HepG2 (cell line): ENCODE data around the gene LRTM2. TPM values are rescaled to one million over a fixed set of nuclear protein-coding genes. Genes with fewer than 3 reads are reported as not detected.

Experiments
- AHR ChIP-seq: IDR thresholded peaks from 2 replicates; pipeline ENCODE4 v1.6.1; 2018; ENCODE audit warnings: missing genetic modification reagents, missing compliant biosample characterization
- CC2D1A ChIP-seq: sonication (generic); formaldehyde crosslinking; IDR thresholded peaks from 2 replicates; pipeline ENCODE4 v1.8.1; 2023; ENCODE audit warnings: mild to moderate bottlenecking, missing genetic modification reagents
- CCDC6 ChIP-seq: sonication (generic); formaldehyde crosslinking; IDR thresholded peaks from 2 replicates; pipeline ENCODE4 v1.8.1; 2022; ENCODE audit warnings: mild to moderate bottlenecking, missing genetic modification reagents, moderate library complexity
- DDIT3 ChIP-seq: sonication (generic); formaldehyde crosslinking; IDR thresholded peaks from 2 replicates; pipeline ENCODE4 v1.4.0; 2020; ENCODE audit warnings: mild to moderate bottlenecking, missing genetic modification reagents
- GATAD1 ChIP-seq: IDR thresholded peaks from 2 replicates; pipeline ENCODE4 v1.6.1; 2016; ENCODE audit warnings: missing genetic modification reagents, missing compliant biosample characterization
- HMGA1 ChIP-seq: sonication (generic); formaldehyde crosslinking; conservative IDR thresholded peaks from 2 replicates; pipeline ENCODE4 v1.4.0; 2020; ENCODE audit warnings: missing genetic modification reagents
- IKZF4 ChIP-seq: sonication (generic); formaldehyde crosslinking; IDR thresholded peaks from 2 replicates; pipeline ENCODE4 v1.5.1; 2020; ENCODE audit warnings: borderline replicate concordance, mild to moderate bottlenecking, low read depth, missing genetic modification reagents; ENCODE audit errors: not compliant biosample characterization
- NFE2 ChIP-seq: sonication (generic); formaldehyde crosslinking; IDR thresholded peaks from 2 replicates; pipeline ENCODE4 v1.4.0; 2020; ENCODE audit warnings: missing genetic modification reagents
- ONECUT2 ChIP-seq: sonication (generic); formaldehyde crosslinking; IDR thresholded peaks from 2 replicates; pipeline ENCODE4 v1.4.0; 2020; ENCODE audit warnings: missing genetic modification reagents
- PTBP1 ChIP-seq: fragments of 200-400 bp; formaldehyde crosslinking; IDR thresholded peaks from 2 replicates; pipeline ENCODE4 v1.6.1; 2018; ENCODE audit warnings: low read length, low read depth; ENCODE audit not compliant: poor library complexity, severe bottlenecking
- SP140L ChIP-seq: sonication (generic); formaldehyde crosslinking; IDR thresholded peaks from 2 replicates; pipeline ENCODE4 v1.4.0; 2020; ENCODE audit warnings: missing genetic modification reagents, borderline replicate concordance
- TIGD3 ChIP-seq: sonication (generic); formaldehyde crosslinking; IDR thresholded peaks from 2 replicates; pipeline ENCODE4 v1.5.1; 2020; ENCODE audit warnings: mild to moderate bottlenecking, missing genetic modification reagents, borderline replicate concordance
- ZFP62 ChIP-seq: sonication (generic); formaldehyde crosslinking; IDR thresholded peaks from 2 replicates; pipeline ENCODE4 v1.4.0; 2020; ENCODE audit warnings: missing genetic modification reagents
- ZNF17 ChIP-seq: sonication (generic); formaldehyde crosslinking; IDR thresholded peaks from 2 replicates; pipeline ENCODE4 v1.5.0; 2020; ENCODE audit warnings: mild to moderate bottlenecking, missing genetic modification reagents
- ZNF232 ChIP-seq: sonication (generic); formaldehyde crosslinking; IDR thresholded peaks from 2 replicates; pipeline ENCODE4 v1.4.0; 2020; ENCODE audit warnings: missing genetic modification reagents, borderline replicate concordance
- ZNF235 ChIP-seq: sonication (generic); formaldehyde crosslinking; IDR thresholded peaks from 2 replicates; pipeline ENCODE4 v1.8.1; 2023; ENCODE audit warnings: mild to moderate bottlenecking, missing genetic modification reagents, borderline replicate concordance
- ZNF264 ChIP-seq: sonication (generic); formaldehyde crosslinking; IDR thresholded peaks from 2 replicates; pipeline ENCODE4 v1.4.0; 2020; ENCODE audit warnings: missing genetic modification reagents
- ZNF558 ChIP-seq: sonication (generic); formaldehyde crosslinking; IDR thresholded peaks from 2 replicates; pipeline ENCODE4 v1.9.0; 2022; ENCODE audit warnings: mild to moderate bottlenecking, missing genetic modification reagents, borderline replicate concordance
- polyA plus RNA-seq, 8 experiments: library from polyadenylated mRNA; depleted of rRNA in 3 of 8; stranded (reverse) in 7 of 8; unstranded in 1 of 8; fragments of >200 nt; fragmentation: Illumina TruSeq in 4 of 8; extraction: Trizol in 4 of 8; gene quantifications; 2 replicates each; pipeline versions ENCODE4 v1.2.1 to v1.2.3, GENCODE V29; 2011 to 2016; ENCODE audit warnings: low read depth in 4 of 8, missing spikeins in 1 of 8, mixed read lengths in 1 of 8; ENCODE audit not compliant: insufficient read depth in 1 of 8
- total RNA-seq, 5 experiments: library from RNA; depleted of rRNA; stranded (reverse); fragments of >200 nt; fragmentation: Illumina TruSeq; extraction: Trizol; gene quantifications; 2 replicates each; pipeline ENCODE4 v1.2.3, GENCODE V29; 2016; ENCODE audit warnings: low read depth in 1 of 5
- TF ChIP-seq, protein P1 (sequence below): sonication (generic); formaldehyde crosslinking; IDR thresholded peaks from 2 replicates; pipeline ENCODE4 v1.9.0; 2021; ENCODE audit warnings: missing genetic modification reagents, mild to moderate bottlenecking, borderline replicate concordance
- TF ChIP-seq, protein P2 (sequence below): sonication (generic); formaldehyde crosslinking; IDR thresholded peaks from 2 replicates; pipeline ENCODE4 v1.4.0; 2020; ENCODE audit warnings: mild to moderate bottlenecking, missing genetic modification reagents
- TF ChIP-seq, protein P3 (sequence below): sonication (generic); formaldehyde crosslinking; IDR thresholded peaks from 2 replicates; pipeline ENCODE4 v1.9.0; 2022; ENCODE audit warnings: missing genetic modification reagents, mild to moderate bottlenecking, borderline replicate concordance

The LRTM2 gene
- total and polyA plus RNA-seq, 2 of the 13 experiments (the other 11 are each of a cell fraction or from before 2014, with no cell fraction given), result 0.09 TPM; not detected in 1

GRCh38 chr12:1830981-1831963, 10.9 kb downstream of the LRTM2 start (continued):
- TF ChIP-seq ONECUT2 (CRISPR knock-in tag) (0 out of 2 replicates have a peak, but pooled peaks have one; percentile 12), ZFP62 (CRISPR knock-in tag) (no peak), TIGD3 (peak; percentile 86; the same call in 1 of the 2 replicates), HMGA1 (CRISPR knock-in tag) (no peak), PTBP1 (no peak), NFE2 (CRISPR knock-in tag) (peak; percentile 48; the same call in 1 of the 2 replicates), IKZF4 (peak; percentile 57), CCDC6 (CRISPR knock-in tag) (0 out of 2 replicates have a peak, but pooled peaks have one; percentile 41), ZNF232 (CRISPR knock-in tag) (peak; percentile 94; the same call in 1 of the 2 replicates), ZNF17 (CRISPR knock-in tag) (0 out of 2 replicates have a peak, but pooled peaks have one; percentile 81), GATAD1 (CRISPR knock-in tag) (peak; percentile 63), ZNF558 (CRISPR knock-in tag) (peak; percentile 73; the same call in 1 of the 2 replicates), SP140L (peak; percentile 67; the same call in 1 of the 2 replicates), ZNF235 (0 out of 2 replicates have a peak, but pooled peaks have one; percentile 53), ZNF264 (CRISPR knock-in tag) (peak; percentile 79; the same call in 1 of the 2 replicates), CC2D1A (CRISPR knock-in tag) (no peak), DDIT3 (CRISPR knock-in tag) (no peak), AHR (CRISPR knock-in tag) (peak; percentile 94; the same call in 1 of the 2 replicates)
- TF ChIP-seq, protein P1, sequence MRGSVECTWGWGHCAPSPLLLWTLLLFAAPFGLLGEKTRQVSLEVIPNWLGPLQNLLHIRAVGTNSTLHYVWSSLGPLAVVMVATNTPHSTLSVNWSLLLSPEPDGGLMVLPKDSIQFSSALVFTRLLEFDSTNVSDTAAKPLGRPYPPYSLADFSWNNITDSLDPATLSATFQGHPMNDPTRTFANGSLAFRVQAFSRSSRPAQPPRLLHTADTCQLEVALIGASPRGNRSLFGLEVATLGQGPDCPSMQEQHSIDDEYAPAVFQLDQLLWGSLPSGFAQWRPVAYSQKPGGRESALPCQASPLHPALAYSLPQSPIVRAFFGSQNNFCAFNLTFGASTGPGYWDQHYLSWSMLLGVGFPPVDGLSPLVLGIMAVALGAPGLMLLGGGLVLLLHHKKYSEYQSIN (CRISPR knock-in tag), result no peak
- TF ChIP-seq, protein P2, sequence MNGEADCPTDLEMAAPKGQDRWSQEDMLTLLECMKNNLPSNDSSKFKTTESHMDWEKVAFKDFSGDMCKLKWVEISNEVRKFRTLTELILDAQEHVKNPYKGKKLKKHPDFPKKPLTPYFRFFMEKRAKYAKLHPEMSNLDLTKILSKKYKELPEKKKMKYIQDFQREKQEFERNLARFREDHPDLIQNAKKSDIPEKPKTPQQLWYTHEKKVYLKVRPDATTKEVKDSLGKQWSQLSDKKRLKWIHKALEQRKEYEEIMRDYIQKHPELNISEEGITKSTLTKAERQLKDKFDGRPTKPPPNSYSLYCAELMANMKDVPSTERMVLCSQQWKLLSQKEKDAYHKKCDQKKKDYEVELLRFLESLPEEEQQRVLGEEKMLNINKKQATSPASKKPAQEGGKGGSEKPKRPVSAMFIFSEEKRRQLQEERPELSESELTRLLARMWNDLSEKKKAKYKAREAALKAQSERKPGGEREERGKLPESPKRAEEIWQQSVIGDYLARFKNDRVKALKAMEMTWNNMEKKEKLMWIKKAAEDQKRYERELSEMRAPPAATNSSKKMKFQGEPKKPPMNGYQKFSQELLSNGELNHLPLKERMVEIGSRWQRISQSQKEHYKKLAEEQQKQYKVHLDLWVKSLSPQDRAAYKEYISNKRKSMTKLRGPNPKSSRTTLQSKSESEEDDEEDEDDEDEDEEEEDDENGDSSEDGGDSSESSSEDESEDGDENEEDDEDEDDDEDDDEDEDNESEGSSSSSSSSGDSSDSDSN (CRISPR knock-in tag), result 0 out of 2 replicates have a peak, but pooled peaks have one; percentile 19
- TF ChIP-seq, protein P3, sequence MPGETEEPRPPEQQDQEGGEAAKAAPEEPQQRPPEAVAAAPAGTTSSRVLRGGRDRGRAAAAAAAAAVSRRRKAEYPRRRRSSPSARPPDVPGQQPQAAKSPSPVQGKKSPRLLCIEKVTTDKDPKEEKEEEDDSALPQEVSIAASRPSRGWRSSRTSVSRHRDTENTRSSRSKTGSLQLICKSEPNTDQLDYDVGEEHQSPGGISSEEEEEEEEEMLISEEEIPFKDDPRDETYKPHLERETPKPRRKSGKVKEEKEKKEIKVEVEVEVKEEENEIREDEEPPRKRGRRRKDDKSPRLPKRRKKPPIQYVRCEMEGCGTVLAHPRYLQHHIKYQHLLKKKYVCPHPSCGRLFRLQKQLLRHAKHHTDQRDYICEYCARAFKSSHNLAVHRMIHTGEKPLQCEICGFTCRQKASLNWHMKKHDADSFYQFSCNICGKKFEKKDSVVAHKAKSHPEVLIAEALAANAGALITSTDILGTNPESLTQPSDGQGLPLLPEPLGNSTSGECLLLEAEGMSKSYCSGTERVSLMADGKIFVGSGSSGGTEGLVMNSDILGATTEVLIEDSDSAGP (CRISPR knock-in tag), result peak; percentile 61
